Measurements from ENCODE around the gene TMTC2.

Gene TMTC2

GRCh38 chr12:82886671-82887340 lies 200.1 kb downstream of the TMTC2 start:
- TF ChIP-seq CTCF (IDR thresholded peaks at IDR 0.05) = no peak
- no peak for DNase-seq (ENCODE audit: low spot score)
- Histone ChIP-seq H3K27ac (no peak overlapping the region), H3K4me3 (no peak overlapping the region)

- DNase-seq (ENCODE audit: low spot score) = no peak
- Histone ChIP-seq H3K4me3 (no peak overlapping the region), H3K27ac (no peak overlapping the region)
- TF ChIP-seq CTCF (IDR thresholded peaks at IDR 0.05) = no peak
Observed at GRCh38 chr12:82893896-82894295, 207.2 kb downstream of the TMTC2 start.

- TF ChIP-seq CTCF (IDR thresholded peaks at IDR 0.05) = no peak
- no peak overlapping the region for H3K27ac ChIP-seq
- no peak overlapping the region for H3K4me3 ChIP-seq
- DNase-seq (ENCODE audit: low spot score) = no peak
Observed at GRCh38 chr12:82896277-82896676, 209.6 kb downstream of the TMTC2 start.

- no peak for DNase-seq (ENCODE audit: low spot score)
- H3K4me3 ChIP-seq = no peak overlapping the region
- H3K27ac ChIP-seq = no peak overlapping the region
- no peak for TF ChIP-seq CTCF (IDR thresholded peaks at IDR 0.05)
Observed at GRCh38 chr12:82896979-82897378, 210.3 kb downstream of the TMTC2 start.

GRCh38 chr12:82898441-82898840 lies 211.7 kb downstream of the TMTC2 start:
- TF ChIP-seq CTCF (IDR thresholded peaks at IDR 0.05) = no peak
- H3K4me3 ChIP-seq = no peak overlapping the region
- DNase-seq (ENCODE audit: low spot score) = no peak
- no peak overlapping the region for H3K27ac ChIP-seq

- DNase-seq (ENCODE audit: low spot score) = no peak
- H3K4me3 ChIP-seq = no peak overlapping the region
- TF ChIP-seq CTCF (IDR thresholded peaks at IDR 0.05) = no peak
- H3K27ac ChIP-seq = no peak overlapping the region
Observed at GRCh38 chr12:82904219-82904790, 217.6 kb downstream of the TMTC2 start.

- Histone ChIP-seq H3K27ac (no peak overlapping the region), H3K4me3 (no peak overlapping the region)
- DNase-seq (ENCODE audit: low spot score) = no peak
- no peak for TF ChIP-seq CTCF (IDR thresholded peaks at IDR 0.05)
Observed at GRCh38 chr12:82910246-82910893, 223.7 kb downstream of the TMTC2 start.

Data from coronary artery (tissue), 2 donors.